NCI-H2029 (cell line): ENCODE measurements around the gene NOSIP.

Experiments
- DNase-seq: peaks from one replicate; lab custom pipeline; 2025; lab: John Stamatoyannopoulos, UW

NOSIP gene

GRCh38 chr19:49594993-49595818 is 14.8 kb upstream of the NOSIP start:
- DNase-seq: no peak

- no peak for DNase-seq
Measured at GRCh38 chr19:49594157-49594992, 14.0 kb upstream of the NOSIP start.

GRCh38 chr19:49593233-49594113 is 13.1 kb upstream of the NOSIP start:
- DNase-seq: peak; percentile 92

- DNase-seq: no peak
Measured at GRCh38 chr19:49592486-49593232, 12.3 kb upstream of the NOSIP start.

GRCh38 chr19:49591731-49592485 is 11.6 kb upstream of the NOSIP start:
- DNase-seq: peak; percentile 22

- DNase-seq: peak; percentile 77
Measured at GRCh38 chr19:49590971-49591730, 10.8 kb upstream of the NOSIP start, which contains the start of gene PRR12. PRR12 (plus strand) TSS chr19:49591182; CDS start chr19:49591655, 473 bp downstream.

- DNase-seq: peak; percentile 95
Measured at GRCh38 chr19:49590071-49590970, 10.0 kb upstream of the NOSIP start.

GRCh38 chr19:49589502-49589905 is 9.1 kb upstream of the NOSIP start:
- DNase-seq: no peak

GRCh38 chr19:49588365-49589122 is 8.2 kb upstream of the NOSIP start:
- DNase-seq: no peak

GRCh38 chr19:49587227-49587626 is 6.9 kb upstream of the NOSIP start:
- DNase-seq: no peak

GRCh38 chr19:49585023-49585422 is 4.7 kb upstream of the NOSIP start:
- DNase-seq: no peak

- no peak for DNase-seq
Measured at GRCh38 chr19:49583239-49583638, 2.9 kb upstream of the NOSIP start.

- DNase-seq: no peak
Measured at GRCh38 chr19:49581007-49581508, 702 bp upstream of the NOSIP start, which contains the start of gene PRRG2. PRRG2 (plus strand) TSS chr19:49581316; CDS start chr19:49583220, 1,904 bp downstream.

GRCh38 chr19:49579947-49580263 is 451 bp downstream of the NOSIP start:
- no peak for DNase-seq

GRCh38 chr19:49579193-49579592 is 1.2 kb downstream of the NOSIP start:
- no peak for DNase-seq

GRCh38 chr19:49574206-49574755 is 6.1 kb downstream of the NOSIP start:
- no peak for DNase-seq

- no peak for DNase-seq
Measured at GRCh38 chr19:49573425-49573824, 6.9 kb downstream of the NOSIP start.
